Testis (tissue), 2 donors: ENCODE results near the gene PRKN.

Experiments
- CTCF ChIP-seq, 3 experiments: fragments of 450-650 bp in 2 of 3; fragments of 200-600 bp in 1 of 3; sonication (generic) in 1 of 3; IDR thresholded peaks; one replicate each; pipeline ENCODE4 v1.5.1; 2016 to 2019; ENCODE audit warnings: antibody characterized with exemption in 3 of 3, mild to moderate bottlenecking in 2 of 3, moderate library complexity in 1 of 3
- POLR2A ChIP-seq: fragments of 450-650 bp; IDR thresholded peaks from one replicate; pipeline ENCODE4 v1.6.1; 2017; ENCODE audit warnings: antibody characterized with exemption, mild to moderate bottlenecking, moderate library complexity

GRCh38 chr6:161736326-161736725 lies 991.2 kb downstream of the PRKN start:
- no peak for TF ChIP-seq CTCF (IDR thresholded peaks at IDR 0.05)
- TF ChIP-seq POLR2A: no peak
